ENCODE measurements around the gene THBS2.

GRCh38 chr6:169291646-169292337, 38.1 kb upstream of the THBS2 start:
- no peak for TF ChIP-seq TAF1 (IDR thresholded peaks at IDR 0.05; ENCODE audit: borderline replicate concordance, insufficient read depth, low read length)
- no peak for TF ChIP-seq REST (IDR thresholded peaks at IDR 0.05; ENCODE audit: insufficient read depth in 1 of 2, low read depth in 2 of 2, low read length in 2 of 2)
- no peak for TF ChIP-seq POLR2AphosphoS5 (IDR thresholded peaks at IDR 0.05; ENCODE audit: low read depth, low read length)
- no peak for TF ChIP-seq FOXP2 (optimal IDR thresholded peaks at IDR 0.05; ENCODE audit: borderline replicate concordance, extremely low read depth, extremely low read length, insufficient read depth)
- no peak for TF ChIP-seq SIN3A (IDR thresholded peaks at IDR 0.05; ENCODE audit: borderline replicate concordance, insufficient read depth, low read length)
